Islet of Langerhans (tissue), 1 donor: ENCODE measurements around the gene CASQ2.

ENCODE experiments used
- FAIRE-seq: peaks from one replicate; lab custom pipeline; 2011; peaks lifted over from hg19 to GRCh38; lab: Jason Lieb, UNC

The CASQ2 gene

GRCh38 chr1:115658646-115659045, 109.9 kb downstream of the CASQ2 start:
- no peak for FAIRE-seq

GRCh38 chr1:115656461-115657077, 111.9 kb downstream of the CASQ2 start:
- FAIRE-seq: no peak

- no peak for FAIRE-seq
Measured at GRCh38 chr1:115655916-115656315, 112.6 kb downstream of the CASQ2 start.

- FAIRE-seq: no peak
Measured at GRCh38 chr1:115655306-115655663, 113.2 kb downstream of the CASQ2 start.

- FAIRE-seq: no peak
Measured at GRCh38 chr1:115654663-115655305, 113.7 kb downstream of the CASQ2 start.

- no peak for FAIRE-seq
Measured at GRCh38 chr1:115654125-115654524, 114.4 kb downstream of the CASQ2 start.

- FAIRE-seq: no peak
Measured at GRCh38 chr1:115652236-115652788, 116.2 kb downstream of the CASQ2 start.

- FAIRE-seq: no peak
Measured at GRCh38 chr1:115651391-115651790, 117.1 kb downstream of the CASQ2 start.

GRCh38 chr1:115650961-115651360, 117.6 kb downstream of the CASQ2 start:
- FAIRE-seq: no peak
